DND-41 (cell line): ENCODE results near the gene NOTCH2.

ENCODE experiments used
- EZH2 ChIP-seq: IDR thresholded peaks from 3 replicates; pipeline ENCODE4 v1.6.1; 2012; ENCODE audit warnings: borderline replicate concordance, low read depth, mild to moderate bottlenecking, moderate library complexity, low read length, inconsistent platforms; ENCODE audit not compliant: severe bottlenecking
- TF ChIP-seq, protein P1 (sequence below): IDR thresholded peaks from 2 replicates; pipeline ENCODE4 v1.5.1; 2012; ENCODE audit warnings: borderline replicate concordance, low read length, moderate library complexity, mild to moderate bottlenecking; ENCODE audit not compliant: poor library complexity, severe bottlenecking; ENCODE audit errors: extremely low read depth

DNA sequence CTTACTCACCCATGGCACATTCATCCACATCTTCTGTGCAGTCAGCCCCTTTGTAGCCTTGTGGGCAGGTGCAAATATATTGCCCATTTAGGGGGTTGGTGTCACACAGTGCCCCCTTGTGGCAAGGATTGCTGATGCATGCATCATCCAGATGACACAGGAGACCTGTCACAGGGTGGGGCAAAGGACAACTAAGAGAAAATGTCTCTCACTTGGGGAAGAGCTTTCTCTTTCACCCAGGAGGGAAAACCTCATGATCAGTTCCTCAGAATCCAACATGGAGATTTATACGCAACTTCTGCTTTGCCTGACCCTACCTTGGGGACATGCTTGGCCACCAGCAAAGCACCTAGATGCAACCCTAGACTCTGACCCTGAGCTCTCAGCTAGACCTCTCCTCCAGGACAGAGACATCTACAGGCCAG, 101.4 kb downstream of the NOTCH2 start:
- TF ChIP-seq EZH2, result no peak
- TF ChIP-seq, protein P1, sequence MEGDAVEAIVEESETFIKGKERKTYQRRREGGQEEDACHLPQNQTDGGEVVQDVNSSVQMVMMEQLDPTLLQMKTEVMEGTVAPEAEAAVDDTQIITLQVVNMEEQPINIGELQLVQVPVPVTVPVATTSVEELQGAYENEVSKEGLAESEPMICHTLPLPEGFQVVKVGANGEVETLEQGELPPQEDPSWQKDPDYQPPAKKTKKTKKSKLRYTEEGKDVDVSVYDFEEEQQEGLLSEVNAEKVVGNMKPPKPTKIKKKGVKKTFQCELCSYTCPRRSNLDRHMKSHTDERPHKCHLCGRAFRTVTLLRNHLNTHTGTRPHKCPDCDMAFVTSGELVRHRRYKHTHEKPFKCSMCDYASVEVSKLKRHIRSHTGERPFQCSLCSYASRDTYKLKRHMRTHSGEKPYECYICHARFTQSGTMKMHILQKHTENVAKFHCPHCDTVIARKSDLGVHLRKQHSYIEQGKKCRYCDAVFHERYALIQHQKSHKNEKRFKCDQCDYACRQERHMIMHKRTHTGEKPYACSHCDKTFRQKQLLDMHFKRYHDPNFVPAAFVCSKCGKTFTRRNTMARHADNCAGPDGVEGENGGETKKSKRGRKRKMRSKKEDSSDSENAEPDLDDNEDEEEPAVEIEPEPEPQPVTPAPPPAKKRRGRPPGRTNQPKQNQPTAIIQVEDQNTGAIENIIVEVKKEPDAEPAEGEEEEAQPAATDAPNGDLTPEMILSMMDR, result peak; percentile 94
